Vagina (tissue), 2 donors: ENCODE measurements around the gene C16orf74. TPM values are rescaled to one million over a fixed set of nuclear protein-coding genes. Genes with fewer than 3 reads are reported as not detected.

Experiments used
- DNase-seq, 2 donors: peaks; one replicate each; pipeline ENCODE4 v3.0.0-alpha.2; 2017; ENCODE audit errors: extremely low spot score in 2 of 2
- H3K27ac ChIP-seq: fragments of 200-600 bp; sonication (generic); one replicate; pipeline ENCODE4 v1.5.1; 2019
- H3K27me3 ChIP-seq: fragments of 200-600 bp; sonication (generic); one replicate; pipeline ENCODE4 v1.5.1; 2019
- H3K36me3 ChIP-seq, 2 donors: fragments of 200-600 bp; sonication (generic); one replicate each; pipeline ENCODE4 v1.5.1; 2017 to 2019
- H3K4me1 ChIP-seq: fragments of 200-600 bp; sonication (generic); one replicate; pipeline ENCODE4 v1.5.1; 2019
- H3K4me3 ChIP-seq, 2 donors: fragments of 200-600 bp; sonication (generic); 1 replicate in 1 of 2; 2 replicates in 1 of 2; pipeline ENCODE4 v1.5.1; 2016 to 2019
- H3K9me3 ChIP-seq: fragments of 200-600 bp; sonication (generic); one replicate; pipeline ENCODE4 v1.5.1; 2019
- POLR2A ChIP-seq, 2 donors: fragments of 450-650 bp; IDR thresholded peaks; one replicate each; pipeline ENCODE4 v1.6.1; 2017; ENCODE audit warnings: antibody characterized with exemption in 2 of 2, mild to moderate bottlenecking in 2 of 2, moderate library complexity in 2 of 2
- POLR2AphosphoS5 ChIP-seq, 2 donors: sonication (generic); formaldehyde crosslinking; IDR thresholded peaks; one replicate each; pipeline ENCODE4 v1.9.0; 2017; ENCODE audit warnings: antibody characterized with exemption in 2 of 2, mild to moderate bottlenecking in 2 of 2, low read depth in 1 of 2; ENCODE audit not compliant: insufficient read depth in 1 of 2
- intact Hi-C: fragments of 100-400 bp; cut with DNase I; formaldehyde crosslinking; loops from one replicate; pipeline ENCODE4 v1.15.1; 2023
- total RNA-seq: library from RNA; depleted of rRNA; stranded (reverse); fragments of >200 nt; gene quantifications from one replicate; pipeline ENCODE4 v1.2.3, GENCODE V29; 2016
- TF ChIP-seq, protein P1 (sequence below), 3 experiments: fragments of 450-650 bp in 2 of 3; fragments of 200-600 bp in 1 of 3; sonication (generic) in 1 of 3; IDR thresholded peaks; one replicate each; pipeline ENCODE4 v1.5.1; 2017 to 2019; ENCODE audit warnings: antibody characterized with exemption in 3 of 3, mild to moderate bottlenecking in 2 of 3, moderate library complexity in 2 of 3

The C16orf74 gene
- total RNA-seq, 1 donor from 2014 or later, result 18.2 TPM

DNA sequence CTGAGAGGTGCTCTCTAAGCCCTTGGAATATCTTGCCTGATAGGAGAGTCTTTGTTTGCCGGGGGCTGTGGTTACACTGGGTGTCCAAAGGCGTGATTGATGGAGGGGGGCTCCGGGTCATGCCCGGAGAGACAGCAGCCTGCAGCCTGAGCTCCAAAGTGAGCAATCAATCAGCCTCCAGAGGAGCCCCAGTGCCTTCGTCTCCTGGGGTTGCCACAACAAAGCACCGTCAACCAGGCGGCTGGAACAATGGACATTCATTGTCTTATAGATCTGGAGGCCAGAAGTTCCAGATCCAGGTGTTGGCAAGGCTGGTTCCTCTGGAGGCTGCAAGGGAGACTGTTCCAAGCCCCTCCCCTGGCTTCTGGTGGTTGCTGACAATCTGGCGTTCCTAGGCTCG is 38.1 kb downstream of the C16orf74 start:
- no peaks in the 10 kb centered on the region for H3K36me3 ChIP-seq
- no peak for TF ChIP-seq POLR2AphosphoS5 (IDR thresholded peaks at IDR 0.05; ENCODE audit: insufficient read depth in 1 of 2, low read depth in 1 of 2)
- TF ChIP-seq, protein P1, sequence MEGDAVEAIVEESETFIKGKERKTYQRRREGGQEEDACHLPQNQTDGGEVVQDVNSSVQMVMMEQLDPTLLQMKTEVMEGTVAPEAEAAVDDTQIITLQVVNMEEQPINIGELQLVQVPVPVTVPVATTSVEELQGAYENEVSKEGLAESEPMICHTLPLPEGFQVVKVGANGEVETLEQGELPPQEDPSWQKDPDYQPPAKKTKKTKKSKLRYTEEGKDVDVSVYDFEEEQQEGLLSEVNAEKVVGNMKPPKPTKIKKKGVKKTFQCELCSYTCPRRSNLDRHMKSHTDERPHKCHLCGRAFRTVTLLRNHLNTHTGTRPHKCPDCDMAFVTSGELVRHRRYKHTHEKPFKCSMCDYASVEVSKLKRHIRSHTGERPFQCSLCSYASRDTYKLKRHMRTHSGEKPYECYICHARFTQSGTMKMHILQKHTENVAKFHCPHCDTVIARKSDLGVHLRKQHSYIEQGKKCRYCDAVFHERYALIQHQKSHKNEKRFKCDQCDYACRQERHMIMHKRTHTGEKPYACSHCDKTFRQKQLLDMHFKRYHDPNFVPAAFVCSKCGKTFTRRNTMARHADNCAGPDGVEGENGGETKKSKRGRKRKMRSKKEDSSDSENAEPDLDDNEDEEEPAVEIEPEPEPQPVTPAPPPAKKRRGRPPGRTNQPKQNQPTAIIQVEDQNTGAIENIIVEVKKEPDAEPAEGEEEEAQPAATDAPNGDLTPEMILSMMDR (IDR thresholded peaks at IDR 0.05), result no peak
- TF ChIP-seq POLR2A (IDR thresholded peaks at IDR 0.05), result no peak
- H3K27me3 ChIP-seq, result no peaks in the 10 kb centered on the region
- H3K4me3 ChIP-seq, result no peak overlapping the region
- H3K27ac ChIP-seq, result no peak overlapping the region
- H3K4me1 ChIP-seq, result peaks cover 28% of the 10 kb centered on the region
- intact Hi-C loops, result loop anchor here (10.0 kb wide), 2 partner anchors 438 to 598 kb away; partner anchors contain the start of gene CIBAR2
- no peak for DNase-seq
- no peaks in the 10 kb centered on the region for H3K9me3 ChIP-seq

GRCh38 chr16:85711982-85712587 is 38.8 kb downstream of the C16orf74 start:
- Histone ChIP-seq H3K9me3 (no peaks in the 10 kb centered on the region), H3K4me1 (peaks cover 21% of the 10 kb centered on the region), H3K27me3 (no peaks in the 10 kb centered on the region), H3K4me3 (no peak overlapping the region), H3K36me3 (no peaks in the 10 kb centered on the region), H3K27ac (no peak overlapping the region)
- no peak for DNase-seq
- TF ChIP-seq POLR2A (IDR thresholded peaks at IDR 0.05) (no peak), POLR2AphosphoS5 (IDR thresholded peaks at IDR 0.05; ENCODE audit: insufficient read depth in 1 of 2, low read depth in 1 of 2) (no peak)
- TF ChIP-seq, protein P1 (IDR thresholded peaks at IDR 0.05), result no peak
- intact Hi-C loops, result loop anchor here (10.0 kb wide), 2 partner anchors 437 to 597 kb away; partner anchors contain the start of gene CIBAR2

DNA sequence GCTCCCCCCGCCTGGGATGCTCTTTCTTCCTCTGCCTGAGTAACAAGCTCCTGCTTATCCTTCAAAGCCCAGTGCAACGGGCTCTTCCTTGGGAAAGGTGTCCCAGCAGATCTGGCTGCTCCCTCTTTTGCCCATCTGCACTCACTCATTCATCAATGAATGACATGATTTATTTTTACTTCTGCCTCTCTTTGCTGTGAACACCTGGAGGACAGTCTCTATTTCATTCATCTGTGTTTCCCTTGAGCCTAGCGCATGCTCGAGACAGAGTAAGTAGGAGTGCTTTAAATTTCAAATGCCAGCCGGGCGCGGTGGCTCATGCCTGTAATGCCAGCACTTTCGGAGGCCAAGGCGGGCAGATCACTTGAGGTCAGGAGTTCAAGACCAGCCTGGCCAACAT is 40.2 kb downstream of the C16orf74 start:
- no peak overlapping the region for H3K4me3 ChIP-seq
- H3K4me1 ChIP-seq, result peaks cover 7% of the 10 kb centered on the region
- intact Hi-C loops, result loop anchor here (10.0 kb wide), 2 partner anchors 436 to 596 kb away; partner anchors contain the start of gene CIBAR2
- H3K36me3 ChIP-seq, result no peaks in the 10 kb centered on the region
- no peaks in the 10 kb centered on the region for H3K9me3 ChIP-seq
- DNase-seq, result no peak
- no peak overlapping the region for H3K27ac ChIP-seq
- TF ChIP-seq POLR2AphosphoS5 (IDR thresholded peaks at IDR 0.05; ENCODE audit: insufficient read depth in 1 of 2, low read depth in 1 of 2), result no peak
- TF ChIP-seq, protein P1 (IDR thresholded peaks at IDR 0.05), result no peak
- TF ChIP-seq POLR2A (IDR thresholded peaks at IDR 0.05), result no peak
- H3K27me3 ChIP-seq, result no peaks in the 10 kb centered on the region

GRCh38 chr16:85709766-85710585 is 40.9 kb downstream of the C16orf74 start:
- no peak overlapping the region for H3K27ac ChIP-seq
- no peak overlapping the region for H3K4me3 ChIP-seq
- no peaks in the 10 kb centered on the region for H3K27me3 ChIP-seq
- no peak for DNase-seq
- H3K36me3 ChIP-seq, result no peaks in the 10 kb centered on the region
- H3K4me1 ChIP-seq, result no peaks in the 10 kb centered on the region
- intact Hi-C loops, result loop anchor here (10.0 kb wide), 2 partner anchors 435 to 595 kb away; partner anchors contain the start of gene CIBAR2
- no peak for TF ChIP-seq POLR2A (IDR thresholded peaks at IDR 0.05)
- no peaks in the 10 kb centered on the region for H3K9me3 ChIP-seq

DNA sequence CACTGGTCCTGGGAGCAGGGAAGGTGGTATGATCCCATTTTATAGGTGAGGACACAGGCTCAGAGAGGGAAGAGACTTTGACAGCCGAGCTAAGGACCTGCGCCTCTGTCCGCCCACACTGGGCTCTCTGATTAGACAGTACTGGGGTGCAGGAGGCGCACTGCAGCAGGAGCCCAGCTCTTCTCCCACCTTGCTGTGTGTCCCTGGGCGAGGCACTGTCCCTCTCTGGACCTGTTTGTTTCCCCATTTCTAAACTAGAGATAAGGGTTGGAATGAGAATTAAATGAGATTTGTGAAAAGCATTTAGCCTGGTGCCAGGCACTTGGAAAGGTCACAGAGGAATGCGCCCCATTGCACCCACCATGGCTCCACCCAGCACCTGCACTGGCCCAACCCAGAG is 42.6 kb downstream of the C16orf74 start:
- Histone ChIP-seq H3K4me1 (no peaks in the 10 kb centered on the region), H3K27me3 (no peaks in the 10 kb centered on the region), H3K4me3 (no peak overlapping the region), H3K27ac (no peak overlapping the region), H3K36me3 (no peaks in the 10 kb centered on the region), H3K9me3 (no peaks in the 10 kb centered on the region)
- TF ChIP-seq, protein P1 (IDR thresholded peaks at IDR 0.05), result no peak
- TF ChIP-seq POLR2A (IDR thresholded peaks at IDR 0.05), result no peak
- no peak for TF ChIP-seq POLR2AphosphoS5 (IDR thresholded peaks at IDR 0.05; ENCODE audit: insufficient read depth in 1 of 2, low read depth in 1 of 2)
- intact Hi-C loops, result no loop called here
- no peak for DNase-seq
